Measurements from ENCODE around the gene PDCD4.

The PDCD4 gene

GRCh38 chr10:110927461-110927860 lies 55.7 kb downstream of the PDCD4 start:
- no peak for DNase-seq

DNA sequence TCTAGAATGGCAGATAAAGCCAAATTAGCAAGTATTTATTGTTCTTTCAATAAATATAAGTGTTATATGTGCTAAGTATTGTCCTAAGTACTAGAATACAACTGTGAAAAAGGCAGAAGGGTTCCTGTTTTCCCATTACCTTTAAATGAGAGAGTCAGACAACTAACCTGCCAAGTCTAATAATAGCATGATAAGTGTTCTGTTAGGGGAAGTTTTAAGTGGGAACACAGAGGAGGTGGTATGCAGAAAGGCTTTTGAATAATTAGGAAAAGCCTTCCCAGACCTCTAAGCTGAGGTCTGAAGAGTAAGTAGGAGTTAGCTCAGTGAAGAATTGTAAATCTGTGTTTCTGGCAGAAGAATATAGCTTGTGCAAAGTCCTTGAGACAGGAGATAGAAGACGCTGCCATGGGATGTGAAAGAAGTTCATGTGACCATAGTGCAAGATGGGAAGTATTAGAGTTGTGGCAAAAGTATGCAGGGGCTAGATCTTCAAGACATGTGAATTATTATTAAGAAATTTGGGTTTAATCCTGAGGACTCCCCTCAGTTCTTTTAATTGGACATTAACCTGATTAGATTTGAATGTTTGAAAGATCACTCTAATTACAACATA lies 60.1 kb downstream of the PDCD4 start:
- DNase-seq = no peak

- no peak for DNase-seq
These were observed 60.9 kb downstream of the PDCD4 start for GRCh38 chr10:110932505-110933180.

- DNase-seq = no peak
These were observed 65.0 kb downstream of the PDCD4 start for GRCh38 chr10:110936757-110937156.

- DNase-seq = no peak
These were observed 67.7 kb downstream of the PDCD4 start for GRCh38 chr10:110939419-110939818.

DNA sequence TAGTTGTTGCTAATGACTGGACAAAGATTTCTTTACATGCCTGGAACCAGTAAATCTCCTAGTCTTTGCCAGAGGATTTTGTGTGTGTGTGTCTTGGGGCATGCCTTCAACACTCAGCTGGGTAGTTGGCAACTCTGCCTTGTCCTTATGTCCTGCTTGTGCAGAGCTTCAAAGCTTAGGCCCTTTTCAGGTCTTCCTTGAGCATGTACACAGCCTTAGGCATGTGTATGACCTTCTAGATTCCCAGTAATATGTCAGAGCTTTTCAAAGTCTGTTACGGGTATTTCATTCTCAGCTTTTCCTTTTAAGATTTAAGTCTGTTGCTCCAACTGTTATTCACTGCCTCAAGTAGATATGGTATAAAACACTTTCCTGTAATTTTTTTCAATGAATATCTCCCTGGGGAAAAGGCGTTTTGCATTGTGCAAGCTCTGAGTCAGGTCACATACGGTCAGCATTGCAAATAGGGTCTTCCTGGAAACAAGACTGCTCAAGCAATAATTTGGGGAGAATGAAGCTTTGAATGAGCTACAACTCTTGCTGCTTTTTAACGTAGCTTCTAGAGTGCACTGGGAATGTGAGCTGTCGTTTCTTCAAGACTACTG lies 73.2 kb downstream of the PDCD4 start:
- DNase-seq = no peak

DNA sequence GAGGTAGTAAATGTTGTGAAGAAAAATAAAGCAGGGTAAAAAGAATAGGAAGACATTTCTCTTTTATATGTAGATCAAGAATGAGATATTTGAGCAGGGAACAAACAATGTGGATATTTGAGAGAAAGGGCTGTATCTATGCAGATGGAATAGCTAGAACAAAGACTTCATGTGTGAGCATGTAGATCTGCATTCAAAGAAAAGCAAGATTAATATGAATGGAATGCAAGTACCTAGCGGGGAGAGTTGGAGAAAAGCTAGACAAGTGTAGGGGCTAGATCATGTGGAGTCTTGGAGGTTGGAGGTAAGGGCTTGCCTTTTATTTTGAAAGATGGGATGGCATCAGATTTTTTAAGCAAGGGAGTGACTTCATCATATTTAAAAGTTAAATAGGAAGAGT lies 74.8 kb downstream of the PDCD4 start:
- no peak for DNase-seq

DNA sequence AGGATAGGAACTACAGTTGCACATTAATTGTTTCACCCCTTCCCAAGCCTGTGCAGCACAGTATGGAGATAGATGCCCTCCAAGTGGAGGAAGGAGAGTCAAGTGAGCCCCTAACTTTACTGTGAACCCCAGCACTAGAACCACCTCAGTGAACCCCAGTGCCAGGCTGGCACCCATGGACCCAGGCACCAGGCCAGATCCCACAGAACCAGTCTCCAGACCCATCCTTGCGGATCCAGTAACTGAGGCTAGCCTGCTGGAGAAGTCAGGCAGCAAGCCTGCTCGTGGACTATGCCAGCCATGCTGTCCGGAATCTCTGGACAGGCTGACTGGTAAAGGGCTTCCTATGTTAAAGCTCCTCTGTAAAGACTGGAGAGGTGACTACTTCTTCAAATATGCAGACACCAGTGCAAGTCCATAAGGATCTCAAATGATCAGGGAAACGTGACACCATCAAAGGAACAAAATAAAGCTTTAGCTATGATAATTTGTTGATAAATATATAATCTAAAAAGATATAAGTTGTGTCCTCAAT lies 75.4 kb downstream of the PDCD4 start:
- no peak for DNase-seq

Data from activated CD8-positive, alpha-beta memory T cell treated with anti-CD3 and anti-CD28 coated beads, Interleukin-2, amount 50 U/mL, for 48 hours (primary cell).